ENCODE results near the gene CXCR3.

The CXCR3 gene

GRCh38 chrX:71632923-71633657 is 14.8 kb upstream of the CXCR3 start:
- TF ChIP-seq POLR2AphosphoS5 (IDR thresholded peaks at IDR 0.05; ENCODE audit: low read depth, low read length) (no peak), TAF1 (IDR thresholded peaks at IDR 0.05; ENCODE audit: borderline replicate concordance, low read depth, low read length) (no peak), POLR2A (IDR thresholded peaks at IDR 0.05; ENCODE audit: low read depth, low read length) (no peak)
- FAIRE-seq (no peak), DNase-seq (ENCODE audit: insufficient read length) (no peak)

DNA sequence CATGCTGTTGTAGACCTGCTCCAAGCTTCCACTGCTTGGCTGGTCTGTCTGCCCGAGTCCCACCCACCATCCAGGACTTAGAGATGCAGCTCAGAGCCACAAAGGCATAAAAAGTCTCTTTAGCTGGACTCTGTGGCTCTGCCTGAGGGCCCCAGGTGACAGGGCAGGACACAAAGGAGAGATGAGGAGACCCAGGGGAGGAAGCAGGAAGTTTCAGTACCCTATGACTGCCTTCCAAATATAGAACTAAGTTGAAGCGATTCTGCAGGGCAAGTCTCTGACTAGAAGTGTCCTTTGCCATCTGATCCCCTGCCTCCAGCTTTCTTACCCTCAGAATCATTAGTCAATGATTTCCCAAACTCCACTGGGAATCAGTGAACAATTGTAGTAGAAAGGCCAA is 11.2 kb upstream of the CXCR3 start:
- DNase-seq (ENCODE audit: insufficient read length) (no peak), FAIRE-seq (peak; percentile 68)
- no peak for TF ChIP-seq POLR2A (IDR thresholded peaks at IDR 0.05; ENCODE audit: low read depth, low read length)
- no peak for TF ChIP-seq POLR2AphosphoS5 (IDR thresholded peaks at IDR 0.05; ENCODE audit: low read depth, low read length)
- no peak for TF ChIP-seq TAF1 (IDR thresholded peaks at IDR 0.05; ENCODE audit: borderline replicate concordance, low read depth, low read length)

DNA sequence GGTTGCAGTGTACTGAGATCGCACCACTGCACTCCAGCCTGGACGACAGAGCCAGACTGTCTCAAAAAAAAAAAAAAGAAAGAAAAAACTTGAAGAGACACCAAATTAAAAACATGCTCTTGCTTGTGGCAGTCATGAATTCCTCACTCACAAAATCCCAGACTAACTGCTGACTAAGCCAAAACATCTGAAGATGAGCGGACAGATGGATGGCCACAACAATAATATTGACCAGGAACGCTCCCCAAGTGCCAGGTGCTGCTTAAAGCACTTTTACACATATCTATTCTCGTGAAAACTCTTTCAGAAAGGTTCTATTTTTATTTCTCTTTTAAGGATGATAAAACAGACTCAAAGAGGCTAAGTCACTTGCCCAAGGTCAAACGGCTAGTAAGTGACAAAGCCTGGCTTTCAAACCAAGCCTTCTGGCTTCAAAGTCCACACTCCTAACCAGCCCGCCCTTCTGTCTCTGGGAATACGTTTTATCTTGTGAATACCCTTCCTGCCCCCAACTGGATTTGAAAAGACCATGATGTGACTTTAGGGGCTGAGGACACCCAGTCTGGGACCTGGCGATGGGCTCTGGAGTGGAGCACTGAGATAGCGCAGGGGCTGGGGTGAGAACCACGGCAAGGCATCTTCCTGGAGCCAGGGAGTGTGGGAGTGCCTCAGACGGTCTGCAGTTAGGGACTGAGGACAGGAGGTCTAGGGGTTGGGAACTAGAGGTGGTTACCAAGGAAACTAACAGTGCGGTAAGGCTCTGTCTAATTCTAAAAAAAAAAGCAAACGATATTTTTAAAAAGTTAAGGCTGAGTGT is 9.5 kb upstream of the CXCR3 start:
- DNase-seq (ENCODE audit: insufficient read length) (no peak), FAIRE-seq (no peak)
- TF ChIP-seq TAF1 (IDR thresholded peaks at IDR 0.05; ENCODE audit: borderline replicate concordance, low read depth, low read length) (no peak), POLR2A (IDR thresholded peaks at IDR 0.05; ENCODE audit: low read depth, low read length) (no peak), POLR2AphosphoS5 (IDR thresholded peaks at IDR 0.05; ENCODE audit: low read depth, low read length) (no peak)

DNA sequence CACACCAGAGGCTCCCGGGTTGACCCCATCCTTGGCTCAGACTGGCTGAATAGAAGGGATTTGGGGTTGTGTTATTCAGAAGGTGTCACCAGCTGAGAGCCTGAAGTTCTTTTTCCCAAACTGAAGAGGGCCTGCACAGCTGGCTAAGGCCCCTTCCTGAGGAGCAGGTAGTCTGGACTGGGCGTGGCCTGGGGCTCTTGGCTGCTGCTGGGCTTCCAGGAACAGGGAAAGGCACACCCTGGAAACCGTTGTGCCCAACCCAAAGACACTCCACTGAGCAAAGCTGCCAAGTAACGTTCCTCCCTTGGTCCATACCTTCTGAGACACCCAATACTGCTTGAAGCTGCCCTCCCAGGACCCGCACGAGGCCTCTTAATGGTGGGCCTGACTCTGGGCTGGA is 8.3 kb upstream of the CXCR3 start:
- no peak for TF ChIP-seq POLR2A (IDR thresholded peaks at IDR 0.05; ENCODE audit: low read depth, low read length)
- no peak for TF ChIP-seq POLR2AphosphoS5 (IDR thresholded peaks at IDR 0.05; ENCODE audit: low read depth, low read length)
- no peak for TF ChIP-seq TAF1 (IDR thresholded peaks at IDR 0.05; ENCODE audit: borderline replicate concordance, low read depth, low read length)
- no peak for DNase-seq (ENCODE audit: insufficient read length)
- no peak for FAIRE-seq

DNA sequence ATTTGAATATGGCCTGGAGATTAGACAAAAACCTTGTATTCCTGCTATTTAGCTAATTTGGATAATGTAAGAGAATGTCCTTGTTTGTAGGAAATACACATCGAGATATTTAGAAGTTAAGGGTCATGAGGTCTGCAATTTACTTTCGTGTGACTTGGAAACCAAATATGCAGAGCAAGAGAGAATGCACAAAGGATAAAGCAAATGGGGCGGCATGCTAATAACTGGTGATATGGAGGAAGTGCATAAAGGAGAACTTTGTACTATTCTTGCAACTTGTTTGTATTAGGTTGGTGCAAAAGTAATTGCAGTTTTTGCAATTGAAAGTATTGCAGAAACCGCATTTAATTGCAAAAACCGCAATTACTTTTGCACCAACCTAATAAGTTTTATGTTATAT is 7.2 kb upstream of the CXCR3 start:
- FAIRE-seq (no peak), DNase-seq (ENCODE audit: insufficient read length) (no peak)
- TF ChIP-seq POLR2A (IDR thresholded peaks at IDR 0.05; ENCODE audit: low read depth, low read length) (no peak), POLR2AphosphoS5 (IDR thresholded peaks at IDR 0.05; ENCODE audit: low read depth, low read length) (no peak), TAF1 (IDR thresholded peaks at IDR 0.05; ENCODE audit: borderline replicate concordance, low read depth, low read length) (no peak)

GRCh38 chrX:71623714-71624113 is 5.4 kb upstream of the CXCR3 start:
- FAIRE-seq (no peak), DNase-seq (ENCODE audit: insufficient read length) (no peak)
- TF ChIP-seq TAF1 (IDR thresholded peaks at IDR 0.05; ENCODE audit: borderline replicate concordance, low read depth, low read length): no peak
- no peak for TF ChIP-seq POLR2AphosphoS5 (IDR thresholded peaks at IDR 0.05; ENCODE audit: low read depth, low read length)
- no peak for TF ChIP-seq POLR2A (IDR thresholded peaks at IDR 0.05; ENCODE audit: low read depth, low read length)

GRCh38 chrX:71622576-71623450 is 4.5 kb upstream of the CXCR3 start:
- DNase-seq (ENCODE audit: insufficient read length) (no peak), FAIRE-seq (peak; percentile 79)
- TF ChIP-seq POLR2AphosphoS5 (IDR thresholded peaks at IDR 0.05; ENCODE audit: low read depth, low read length): no peak
- TF ChIP-seq POLR2A (IDR thresholded peaks at IDR 0.05; ENCODE audit: low read depth, low read length): no peak
- TF ChIP-seq TAF1 (IDR thresholded peaks at IDR 0.05; ENCODE audit: borderline replicate concordance, low read depth, low read length): no peak

- no peak for TF ChIP-seq POLR2AphosphoS5 (IDR thresholded peaks at IDR 0.05; ENCODE audit: low read depth, low read length)
- no peak for TF ChIP-seq TAF1 (IDR thresholded peaks at IDR 0.05; ENCODE audit: borderline replicate concordance, low read depth, low read length)
- no peak for TF ChIP-seq POLR2A (IDR thresholded peaks at IDR 0.05; ENCODE audit: low read depth, low read length)
Measured at GRCh38 chrX:71622032-71622575, 3.8 kb upstream of the CXCR3 start.

DNA sequence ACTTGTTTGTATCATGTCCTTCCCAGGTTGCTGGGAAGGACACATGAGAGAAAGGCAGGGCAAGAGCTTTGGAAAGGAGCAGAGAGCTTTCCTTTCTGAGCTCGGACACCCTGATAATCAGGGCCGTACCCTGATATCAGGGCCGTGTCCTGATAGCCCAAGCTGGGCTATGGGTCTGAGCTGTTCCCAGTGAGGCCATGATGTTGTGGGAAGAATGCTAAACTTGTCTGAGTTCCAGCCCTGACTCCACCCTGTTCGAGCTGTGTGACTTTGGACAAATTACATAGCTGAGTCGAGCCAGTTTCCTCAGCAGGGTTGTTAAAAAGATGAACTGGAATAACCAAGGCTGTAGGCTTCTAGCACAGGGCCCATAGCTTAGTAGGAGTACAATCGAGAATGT is 3.3 kb upstream of the CXCR3 start:
- DNase-seq (ENCODE audit: insufficient read length) (no peak), FAIRE-seq (no peak)
- TF ChIP-seq POLR2A (IDR thresholded peaks at IDR 0.05; ENCODE audit: low read depth, low read length) (no peak), POLR2AphosphoS5 (IDR thresholded peaks at IDR 0.05; ENCODE audit: low read depth, low read length) (no peak), TAF1 (IDR thresholded peaks at IDR 0.05; ENCODE audit: borderline replicate concordance, low read depth, low read length) (no peak)

More at GRCh38 chrX:71622032-71622575, 3.8 kb upstream of the CXCR3 start:
- DNase-seq (ENCODE audit: insufficient read length) (no peak), FAIRE-seq (no peak)

- no peak for DNase-seq (ENCODE audit: insufficient read length)
- TF ChIP-seq TAF1 (IDR thresholded peaks at IDR 0.05; ENCODE audit: borderline replicate concordance, low read depth, low read length): no peak
- TF ChIP-seq POLR2A (IDR thresholded peaks at IDR 0.05; ENCODE audit: low read depth, low read length): no peak
- no peak for TF ChIP-seq POLR2AphosphoS5 (IDR thresholded peaks at IDR 0.05; ENCODE audit: low read depth, low read length)
- FAIRE-seq: no peak
Measured at GRCh38 chrX:71619986-71620385, 1.7 kb upstream of the CXCR3 start.

- FAIRE-seq: peak; percentile 83
- no peak for DNase-seq (ENCODE audit: insufficient read length)
- no peak for TF ChIP-seq POLR2AphosphoS5 (IDR thresholded peaks at IDR 0.05; ENCODE audit: low read depth, low read length)
- no peak for TF ChIP-seq TAF1 (IDR thresholded peaks at IDR 0.05; ENCODE audit: borderline replicate concordance, low read depth, low read length)
- TF ChIP-seq POLR2A (IDR thresholded peaks at IDR 0.05; ENCODE audit: low read depth, low read length): no peak
Measured at GRCh38 chrX:71619193-71619592, 882 bp upstream of the CXCR3 start.
